Measurements from ENCODE around the gene CRAT.

CRAT gene

DNA sequence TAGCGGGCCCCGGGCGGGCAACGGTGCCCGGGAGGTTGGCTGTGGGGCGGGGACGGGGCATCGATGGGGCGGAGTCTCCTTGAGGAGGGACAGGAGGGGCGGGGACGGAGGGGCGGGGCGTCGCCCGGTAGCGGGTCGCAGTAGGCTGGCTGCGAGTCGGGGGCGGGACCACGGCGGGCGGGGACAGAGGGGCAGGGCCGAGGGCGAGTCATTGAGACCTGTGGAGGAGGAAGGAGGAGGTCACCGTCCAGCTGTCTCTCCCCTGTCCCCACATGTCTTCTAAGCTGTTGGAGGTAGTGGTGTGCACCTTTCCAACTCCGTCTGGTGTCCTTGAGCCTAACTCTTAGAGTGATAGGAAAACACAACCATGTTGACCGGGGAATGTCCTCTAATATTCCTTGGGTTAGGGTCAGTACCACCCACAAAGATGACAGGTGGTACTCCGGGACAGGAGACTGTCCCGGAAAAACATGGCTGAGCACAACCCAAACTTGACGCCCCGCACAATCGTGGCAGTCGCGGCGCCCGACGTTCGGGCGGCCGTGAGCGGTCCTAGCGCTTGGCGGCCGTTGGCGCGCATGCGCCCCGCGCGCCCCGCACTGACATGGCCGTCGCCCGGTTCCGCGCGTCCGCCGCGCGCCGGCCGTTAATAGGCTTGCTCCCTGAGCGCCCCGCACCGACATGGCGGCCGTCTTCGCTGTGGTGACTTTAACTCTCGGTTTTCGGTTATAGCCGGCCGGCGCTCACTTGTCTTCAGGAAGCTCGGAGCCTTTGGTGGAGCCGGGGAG is at the start of gene CRAT, which contains the start of gene PTPA:
CRAT (minus strand) TSS at position 54 of the 788 bp plus-strand sequence. CDS start 284 bp downstream, outside the sequence.
PTPA (plus strand) TSS at position 676 of the 788 bp plus-strand sequence. CDS start 186 bp downstream, outside the sequence.
- DNase-seq (ENCODE audit: low spot score) = peak; percentile 100
- TF ChIP-seq CTCF (IDR thresholded peaks at IDR 0.05; ENCODE audit: extremely low read depth, missing control alignments) = no peak

GRCh38 chr9:129156163-129156562 is 45.6 kb upstream of the CRAT start:
- TF ChIP-seq CTCF (IDR thresholded peaks at IDR 0.05; ENCODE audit: extremely low read depth, missing control alignments) = no peak
- no peak for DNase-seq (ENCODE audit: low spot score)

GRCh38 chr9:129154866-129155477 is 44.4 kb upstream of the CRAT start:
- no peak for TF ChIP-seq CTCF (IDR thresholded peaks at IDR 0.05; ENCODE audit: extremely low read depth, missing control alignments)
- DNase-seq (ENCODE audit: low spot score) = no peak

DNA sequence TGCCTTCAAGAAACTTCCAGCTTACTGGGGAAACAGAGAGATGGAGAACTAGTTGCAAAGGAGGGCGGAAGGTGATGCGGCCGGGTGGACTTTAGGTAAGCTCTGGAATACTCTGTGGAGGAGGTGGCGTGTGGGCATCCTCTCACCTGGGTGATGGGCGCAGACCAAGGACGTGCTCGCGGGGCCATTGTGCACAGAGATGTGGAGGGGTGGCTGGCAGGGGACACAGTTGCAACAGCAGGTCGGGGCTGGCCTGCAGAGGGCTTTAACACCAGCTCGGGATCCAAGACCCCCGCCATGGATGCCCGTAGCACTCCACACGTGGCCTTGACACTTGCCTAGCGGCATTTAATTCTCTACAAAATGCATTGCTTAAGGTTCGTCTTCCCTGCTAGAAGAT is 40.9 kb upstream of the CRAT start:
- TF ChIP-seq CTCF (IDR thresholded peaks at IDR 0.05; ENCODE audit: extremely low read depth, missing control alignments) = no peak
- no peak for DNase-seq (ENCODE audit: low spot score)

GRCh38 chr9:129150672-129151211 is 40.1 kb upstream of the CRAT start:
- no peak for DNase-seq (ENCODE audit: low spot score)
- no peak for TF ChIP-seq CTCF (IDR thresholded peaks at IDR 0.05; ENCODE audit: extremely low read depth, missing control alignments)

- DNase-seq (ENCODE audit: low spot score) = no peak
Measured at GRCh38 chr9:129150122-129150521, 39.5 kb upstream of the CRAT start.

More at GRCh38 chr9:129150122-129150521, 39.5 kb upstream of the CRAT start:
- TF ChIP-seq CTCF (IDR thresholded peaks at IDR 0.05; ENCODE audit: extremely low read depth, missing control alignments) = no peak
